NAMALWA (cell line): ENCODE measurements around the gene WDR81.
"Not testable (repeated sequence)": the region's sequence is repeated elsewhere in the genome, so short reads cannot be mapped to it uniquely, and the experiment has no call there.

Experiments used
- DNase-seq: peaks from one replicate; pipeline ENCODE4 v3.0.0-alpha.2; 2015; ENCODE audit warnings: low spot score

The WDR81 gene

GRCh38 chr17:1754430-1755112, 30.1 kb downstream of the WDR81 start:
- DNase-seq = no peak

GRCh38 chr17:1755252-1755826, 30.8 kb downstream of the WDR81 start:
- no peak for DNase-seq

GRCh38 chr17:1755827-1756262, 31.3 kb downstream of the WDR81 start:
- no peak for DNase-seq

GRCh38 chr17:1758807-1759206, 34.3 kb downstream of the WDR81 start:
- DNase-seq = no peak

GRCh38 chr17:1759529-1759928, 35.0 kb downstream of the WDR81 start:
- DNase-seq = no peak

- DNase-seq = no peak
Measured at GRCh38 chr17:1762233-1762900, 37.9 kb downstream of the WDR81 start.

GRCh38 chr17:1762901-1763898, 38.7 kb downstream of the WDR81 start:
- DNase-seq = no peak

- peak; percentile 77 for DNase-seq
Measured at GRCh38 chr17:1764284-1764683, 39.8 kb downstream of the WDR81 start.

GRCh38 chr17:1764705-1765104, 40.2 kb downstream of the WDR81 start:
- not testable (repeated sequence) for DNase-seq

GRCh38 chr17:1765576-1765975, 41.1 kb downstream of the WDR81 start:
- DNase-seq = no peak

GRCh38 chr17:1766382-1767135, 42.1 kb downstream of the WDR81 start:
- no peak for DNase-seq

GRCh38 chr17:1767358-1767757, 42.9 kb downstream of the WDR81 start:
- no peak for DNase-seq

GRCh38 chr17:1769822-1770477, 45.4 kb downstream of the WDR81 start:
- DNase-seq = peak; percentile 66

GRCh38 chr17:1773000-1773695, 48.6 kb downstream of the WDR81 start:
- DNase-seq = not testable (repeated sequence)

- no peak for DNase-seq
Measured at GRCh38 chr17:1773696-1774181, 49.2 kb downstream of the WDR81 start.

- DNase-seq = no peak
Measured at GRCh38 chr17:1774390-1775176, 50.1 kb downstream of the WDR81 start.

- DNase-seq = no peak
Measured at GRCh38 chr17:1776328-1776727, 51.8 kb downstream of the WDR81 start.

- DNase-seq = no peak
Measured at GRCh38 chr17:1776857-1777256, 52.4 kb downstream of the WDR81 start.

GRCh38 chr17:1779571-1780131, 55.1 kb downstream of the WDR81 start:
- no peak for DNase-seq
